Type B pancreatic cell (in vitro differentiated cells): ENCODE results near the gene DPPA4. TPM values are rescaled to one million over a fixed set of nuclear protein-coding genes. Genes with fewer than 3 reads are reported as not detected.
"Not testable (repeated sequence)": the region's sequence is repeated elsewhere in the genome, so short reads cannot be mapped to it uniquely, and the experiment has no call there.

Source experiments
- DNase-seq: peaks from one replicate; pipeline ENCODE4 v3.0.0; 2021; ENCODE audit warnings: mixed read lengths; ENCODE audit not compliant: unreplicated experiment; ENCODE audit errors: extremely low spot score
- H3K27ac Mint-ChIP-seq: 2 replicates; pipeline ENCODE4 v1.8.0; 2021; ENCODE audit warnings: mild to moderate bottlenecking, mixed read lengths
- H3K27me3 Mint-ChIP-seq: 2 replicates; pipeline ENCODE4 v1.8.0; 2021; ENCODE audit warnings: mixed read lengths
- H3K36me3 Mint-ChIP-seq: 2 replicates; pipeline ENCODE4 v1.8.0; 2021; ENCODE audit warnings: mixed read lengths
- H3K4me1 Mint-ChIP-seq: one replicate; pipeline ENCODE4 v1.8.0; 2021; ENCODE audit warnings: mixed read lengths; ENCODE audit not compliant: unreplicated experiment
- H3K4me3 Mint-ChIP-seq: 2 replicates; pipeline ENCODE4 v1.8.0; 2021; ENCODE audit warnings: mild to moderate bottlenecking, mixed read lengths
- H3K9me3 Mint-ChIP-seq: 2 replicates; pipeline ENCODE4 v1.8.0; 2021; ENCODE audit warnings: mixed read lengths
- total RNA-seq: library from RNA; stranded (reverse); gene quantifications from 2 replicates; pipeline ENCODE4 v1.2.1, GENCODE V29; 2021; ENCODE audit warnings: low replicate concordance
- TF ChIP-seq, protein P1 (sequence below): fragments of 200-600 bp; sonication (generic); conservative IDR thresholded peaks from 2 replicates; pipeline ENCODE4 v1.5.0; 2021; ENCODE audit warnings: antibody characterized with exemption, mild to moderate bottlenecking

DPPA4 gene
- total RNA-seq, 1 donor from 2014 or later, result 14.9 TPM

GRCh38 chr3:109373933-109374332 is 36.6 kb upstream of the DPPA4 start:
- DNase-seq, result no peak

GRCh38 chr3:109372639-109373038 is 35.3 kb upstream of the DPPA4 start:
- Mint-ChIP-seq H3K27me3 (no peaks in the 10 kb centered on the region), H3K27ac (no peak overlapping the region), H3K9me3 (peaks cover 4% of the 10 kb centered on the region), H3K36me3 (no peaks in the 10 kb centered on the region), H3K4me1 (no peaks in the 10 kb centered on the region), H3K4me3 (no peak overlapping the region)
- TF ChIP-seq, protein P1, sequence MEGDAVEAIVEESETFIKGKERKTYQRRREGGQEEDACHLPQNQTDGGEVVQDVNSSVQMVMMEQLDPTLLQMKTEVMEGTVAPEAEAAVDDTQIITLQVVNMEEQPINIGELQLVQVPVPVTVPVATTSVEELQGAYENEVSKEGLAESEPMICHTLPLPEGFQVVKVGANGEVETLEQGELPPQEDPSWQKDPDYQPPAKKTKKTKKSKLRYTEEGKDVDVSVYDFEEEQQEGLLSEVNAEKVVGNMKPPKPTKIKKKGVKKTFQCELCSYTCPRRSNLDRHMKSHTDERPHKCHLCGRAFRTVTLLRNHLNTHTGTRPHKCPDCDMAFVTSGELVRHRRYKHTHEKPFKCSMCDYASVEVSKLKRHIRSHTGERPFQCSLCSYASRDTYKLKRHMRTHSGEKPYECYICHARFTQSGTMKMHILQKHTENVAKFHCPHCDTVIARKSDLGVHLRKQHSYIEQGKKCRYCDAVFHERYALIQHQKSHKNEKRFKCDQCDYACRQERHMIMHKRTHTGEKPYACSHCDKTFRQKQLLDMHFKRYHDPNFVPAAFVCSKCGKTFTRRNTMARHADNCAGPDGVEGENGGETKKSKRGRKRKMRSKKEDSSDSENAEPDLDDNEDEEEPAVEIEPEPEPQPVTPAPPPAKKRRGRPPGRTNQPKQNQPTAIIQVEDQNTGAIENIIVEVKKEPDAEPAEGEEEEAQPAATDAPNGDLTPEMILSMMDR, result no peak
- DNase-seq, result no peak

More at GRCh38 chr3:109373933-109374332, 36.6 kb upstream of the DPPA4 start:
- peaks cover 4% of the 10 kb centered on the region for H3K9me3 Mint-ChIP-seq
- no peaks in the 10 kb centered on the region for H3K36me3 Mint-ChIP-seq
- TF ChIP-seq, protein P1, result no peak
- no peak overlapping the region for H3K4me3 Mint-ChIP-seq
- no peaks in the 10 kb centered on the region for H3K4me1 Mint-ChIP-seq
- H3K27ac Mint-ChIP-seq, result no peak overlapping the region
- H3K27me3 Mint-ChIP-seq, result no peaks in the 10 kb centered on the region

DNA sequence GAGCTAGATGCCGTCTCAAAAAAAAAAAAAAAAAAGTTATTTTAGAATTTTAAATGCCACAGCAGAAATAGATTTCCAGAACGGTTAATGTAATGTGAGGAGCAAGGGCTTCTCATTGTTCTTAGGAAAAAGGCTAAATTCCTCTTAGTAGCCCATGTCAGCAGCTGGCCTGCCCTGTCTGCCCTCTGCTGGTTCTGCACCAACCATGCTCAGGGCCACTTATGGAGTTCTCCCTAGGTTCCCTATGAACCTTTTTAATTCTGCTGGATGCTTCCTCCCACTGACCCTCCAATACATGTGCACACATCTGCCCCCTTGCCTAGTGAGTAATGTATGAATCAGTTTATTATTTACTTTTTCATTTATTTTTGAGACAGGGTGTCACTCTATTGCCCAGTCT is 32.2 kb upstream of the DPPA4 start:
- Mint-ChIP-seq H3K27ac (no peak overlapping the region), H3K36me3 (no peaks in the 10 kb centered on the region), H3K4me3 (no peak overlapping the region), H3K27me3 (no peaks in the 10 kb centered on the region), H3K9me3 (no peaks in the 10 kb centered on the region), H3K4me1 (no peaks in the 10 kb centered on the region)
- DNase-seq, result no peak
- TF ChIP-seq, protein P1, result peak; percentile 57

DNA sequence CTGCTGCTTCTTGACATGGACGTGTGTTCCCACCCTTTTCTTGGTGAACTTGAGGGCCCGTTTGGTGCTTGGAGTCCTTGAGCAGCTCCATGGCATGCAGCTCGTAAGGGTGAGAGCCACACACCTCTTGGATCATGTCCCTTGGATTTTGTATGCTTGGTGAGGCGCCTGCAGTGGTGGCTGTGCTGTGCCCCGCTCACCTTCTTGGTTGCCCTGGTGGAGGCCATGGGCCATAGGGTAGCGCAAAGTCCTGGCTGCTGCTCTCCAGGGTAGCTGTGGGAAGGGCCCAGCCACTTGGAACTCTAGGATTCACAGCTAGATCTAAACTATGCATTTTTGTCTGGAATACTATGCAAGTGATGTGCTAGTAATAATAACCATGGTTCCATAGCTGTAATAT is 26.7 kb upstream of the DPPA4 start:
- TF ChIP-seq, protein P1, result no peak
- Mint-ChIP-seq H3K9me3 (no peaks in the 10 kb centered on the region), H3K4me1 (no peaks in the 10 kb centered on the region), H3K27ac (no peak overlapping the region), H3K27me3 (peaks cover 3% of the 10 kb centered on the region), H3K36me3 (no peaks in the 10 kb centered on the region), H3K4me3 (no peak overlapping the region)
- DNase-seq, result no peak

GRCh38 chr3:109363634-109364033 is 26.3 kb upstream of the DPPA4 start:
- Mint-ChIP-seq H3K36me3 (no peaks in the 10 kb centered on the region), H3K27ac (no peak overlapping the region), H3K9me3 (no peaks in the 10 kb centered on the region), H3K27me3 (peaks cover 3% of the 10 kb centered on the region), H3K4me3 (no peak overlapping the region), H3K4me1 (no peaks in the 10 kb centered on the region)
- TF ChIP-seq, protein P1, result no peak
- no peak for DNase-seq

DNA sequence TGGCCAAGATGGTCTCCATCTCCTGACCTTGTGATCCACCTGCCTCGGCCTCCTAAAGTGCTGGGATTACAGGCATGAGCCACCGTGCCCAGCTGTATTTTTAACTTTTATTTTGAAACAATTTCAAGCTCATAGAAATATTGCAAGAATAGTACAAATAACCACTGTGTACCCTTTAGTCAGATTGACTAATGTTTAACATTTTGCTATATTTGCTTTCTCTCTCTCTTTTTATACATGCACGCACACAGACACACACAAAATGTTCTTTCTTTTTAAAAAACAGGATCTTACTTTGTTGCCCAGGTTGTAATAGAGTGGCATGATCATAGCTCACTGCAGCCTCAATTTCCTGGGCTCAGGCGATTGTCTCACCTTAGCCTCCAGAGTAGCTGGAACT is 25.5 kb upstream of the DPPA4 start:
- Mint-ChIP-seq H3K9me3 (no peaks in the 10 kb centered on the region), H3K4me1 (no peaks in the 10 kb centered on the region), H3K36me3 (no peaks in the 10 kb centered on the region), H3K27ac (no peak overlapping the region), H3K27me3 (peaks cover 3% of the 10 kb centered on the region), H3K4me3 (no peak overlapping the region)
- TF ChIP-seq, protein P1, result no peak
- DNase-seq, result no peak

- peaks cover 20% of the 10 kb centered on the region for H3K27me3 Mint-ChIP-seq
- H3K4me1 Mint-ChIP-seq, result peaks cover 14% of the 10 kb centered on the region
- H3K36me3 Mint-ChIP-seq, H3K9me3 Mint-ChIP-seq, H3K27ac Mint-ChIP-seq, H3K4me3 Mint-ChIP-seq, DNase-seq: not testable (repeated sequence)
These were observed 21.5 kb upstream of the DPPA4 start for GRCh38 chr3:109358809-109359208.
